Esophagus squamous epithelium (tissue), 4 donors: ENCODE results near the gene GARIN3.

Experiments
- CTCF ChIP-seq, 6 experiments: fragments of 450-650 bp in 4 of 6; fragments of 200-600 bp in 2 of 6; sonication (generic) in 2 of 6; IDR thresholded peaks; one replicate each; pipeline ENCODE4 v1.5.1; 2016 to 2019; ENCODE audit warnings: antibody characterized with exemption in 6 of 6, mild to moderate bottlenecking in 4 of 6, moderate library complexity in 4 of 6
- POLR2A ChIP-seq, 4 donors: fragments of 450-650 bp; IDR thresholded peaks; one replicate each; pipeline ENCODE4 v1.6.1; 2017; ENCODE audit warnings: antibody characterized with exemption in 4 of 4, mild to moderate bottlenecking in 4 of 4, moderate library complexity in 3 of 4

GRCh38 chr5:157198277-157198986, 32.4 kb upstream of the GARIN3 start:
- no peak for TF ChIP-seq POLR2A (IDR thresholded peaks at IDR 0.05)
- TF ChIP-seq CTCF (IDR thresholded peaks at IDR 0.05) = no peak
